Measurements from ENCODE around the gene ZGRF1. TPM values are rescaled to one million over a fixed set of nuclear protein-coding genes. Genes with fewer than 3 reads are reported as not detected.
"Not testable (repeated sequence)": the region's sequence is repeated elsewhere in the genome, so short reads cannot be mapped to it uniquely, and the experiment has no call there.

The ZGRF1 gene
- total and polyA plus RNA-seq, 4 donors = 1.3 to 14.9 (median 4.6) TPM

GRCh38 chr4:112668131-112668530, 31.4 kb upstream of the ZGRF1 start:
- H3K9ac ChIP-seq (ENCODE audit: insufficient read depth in 1 of 2, low read length in 2 of 2) = no peak overlapping the region
- no peak overlapping the region for H3K4me3 ChIP-seq
- no peaks in the 10 kb centered on the region for H3K27me3 ChIP-seq (ENCODE audit: control insufficient read depth in 3 of 3, insufficient read depth in 3 of 3, low read length in 2 of 3)
- no peaks in the 10 kb centered on the region for H3K36me3 ChIP-seq (ENCODE audit: control insufficient read depth in 4 of 4, insufficient read depth in 4 of 4, low read length in 4 of 4)
- ATAC-seq (ENCODE audit: insufficient read depth, low FRiP score) = no peak
- H3K27ac ChIP-seq (ENCODE audit: low read depth in 1 of 2, low read length in 1 of 2) = no peak overlapping the region
- H3K9me3 ChIP-seq (ENCODE audit: control insufficient read depth in 4 of 4, insufficient read depth in 3 of 4, low read length in 3 of 4) = no peaks in the 10 kb centered on the region
- peaks cover 0 to 2% (median 0%) of the 10 kb centered on the region in 5 donors for H3K4me1 ChIP-seq (ENCODE audit: control insufficient read depth in 5 of 5, insufficient read depth in 5 of 5, low read length in 5 of 5)
- 86 to 93% methylated on average over 3 of the region's 3 CpGs for WGBS, 2 donors
- TF ChIP-seq, protein P1, sequence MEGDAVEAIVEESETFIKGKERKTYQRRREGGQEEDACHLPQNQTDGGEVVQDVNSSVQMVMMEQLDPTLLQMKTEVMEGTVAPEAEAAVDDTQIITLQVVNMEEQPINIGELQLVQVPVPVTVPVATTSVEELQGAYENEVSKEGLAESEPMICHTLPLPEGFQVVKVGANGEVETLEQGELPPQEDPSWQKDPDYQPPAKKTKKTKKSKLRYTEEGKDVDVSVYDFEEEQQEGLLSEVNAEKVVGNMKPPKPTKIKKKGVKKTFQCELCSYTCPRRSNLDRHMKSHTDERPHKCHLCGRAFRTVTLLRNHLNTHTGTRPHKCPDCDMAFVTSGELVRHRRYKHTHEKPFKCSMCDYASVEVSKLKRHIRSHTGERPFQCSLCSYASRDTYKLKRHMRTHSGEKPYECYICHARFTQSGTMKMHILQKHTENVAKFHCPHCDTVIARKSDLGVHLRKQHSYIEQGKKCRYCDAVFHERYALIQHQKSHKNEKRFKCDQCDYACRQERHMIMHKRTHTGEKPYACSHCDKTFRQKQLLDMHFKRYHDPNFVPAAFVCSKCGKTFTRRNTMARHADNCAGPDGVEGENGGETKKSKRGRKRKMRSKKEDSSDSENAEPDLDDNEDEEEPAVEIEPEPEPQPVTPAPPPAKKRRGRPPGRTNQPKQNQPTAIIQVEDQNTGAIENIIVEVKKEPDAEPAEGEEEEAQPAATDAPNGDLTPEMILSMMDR (IDR thresholded peaks at IDR 0.05; ENCODE audit: control extremely low read depth, extremely low read depth) = no peak
- DNase-seq = no peak

DNA sequence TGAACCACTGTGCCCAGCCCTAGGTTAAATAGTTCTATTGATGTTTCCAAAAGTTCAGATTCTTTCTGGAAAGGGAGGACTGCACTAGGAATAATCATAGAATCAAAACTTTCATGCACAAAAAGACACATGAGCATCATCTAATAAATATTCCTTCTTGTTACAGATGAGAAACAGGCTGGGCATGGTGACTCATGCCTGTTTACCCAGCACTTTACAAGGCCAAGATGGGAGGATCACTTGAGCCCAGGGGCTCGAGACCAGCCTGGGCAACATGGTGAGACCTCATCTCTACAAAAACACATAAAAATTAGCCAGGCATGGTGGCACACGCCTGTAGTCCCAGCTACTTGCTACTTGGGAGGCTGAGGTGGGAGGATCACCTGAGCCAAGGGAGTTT, 27.9 kb upstream of the ZGRF1 start:
- DNase-seq (no peak), ATAC-seq (ENCODE audit: insufficient read depth, low FRiP score) (no peak)
- Histone ChIP-seq H3K9me3 (ENCODE audit: control insufficient read depth in 4 of 4, insufficient read depth in 3 of 4, low read length in 3 of 4) (no peaks in the 10 kb centered on the region), H3K27me3 (ENCODE audit: control insufficient read depth in 3 of 3, insufficient read depth in 3 of 3, low read length in 2 of 3) (no peaks in the 10 kb centered on the region), H3K36me3 (ENCODE audit: control insufficient read depth in 4 of 4, insufficient read depth in 4 of 4, low read length in 4 of 4) (peaks cover 0 to 3% (median 0%) of the 10 kb centered on the region in 4 donors), H3K9ac (ENCODE audit: insufficient read depth in 1 of 2, low read length in 2 of 2) (no peak overlapping the region), H3K27ac (ENCODE audit: low read depth in 1 of 2, low read length in 1 of 2) (no peak overlapping the region), H3K4me3 (no peak overlapping the region), H3K4me1 (ENCODE audit: control insufficient read depth in 5 of 5, insufficient read depth in 5 of 5, low read length in 5 of 5) (no peaks in the 10 kb centered on the region)
- TF ChIP-seq, protein P1 (IDR thresholded peaks at IDR 0.05; ENCODE audit: control extremely low read depth, extremely low read depth) = no peak
- 89 to 90% methylated on average over 2 of the region's 2 CpGs for WGBS, 2 donors

GRCh38 chr4:112656115-112656514, 19.4 kb upstream of the ZGRF1 start:
- not testable (repeated sequence) for ATAC-seq (ENCODE audit: insufficient read depth, low FRiP score); H3K27me3 ChIP-seq (ENCODE audit: control insufficient read depth in 3 of 3, insufficient read depth in 3 of 3, low read length in 2 of 3); DNase-seq; H3K9me3 ChIP-seq (ENCODE audit: control insufficient read depth in 4 of 4, insufficient read depth in 3 of 4, low read length in 3 of 4); H3K4me1 ChIP-seq (ENCODE audit: control insufficient read depth in 5 of 5, insufficient read depth in 5 of 5, low read length in 5 of 5); H3K4me3 ChIP-seq; H3K9ac ChIP-seq (ENCODE audit: insufficient read depth in 1 of 2, low read length in 2 of 2); H3K27ac ChIP-seq (ENCODE audit: low read depth in 1 of 2, low read length in 1 of 2)
- peaks cover 14 to 32% (median 16%) of the 10 kb centered on the region in 4 donors for H3K36me3 ChIP-seq (ENCODE audit: control insufficient read depth in 4 of 4, insufficient read depth in 4 of 4, low read length in 4 of 4)
- 95% methylated on average over 5 of the region's 5 CpGs for WGBS, 2 donors

- WGBS, 2 donors = 85 to 89% methylated on average over 5 of the region's 5 CpGs
- DNase-seq (no peak), ATAC-seq (ENCODE audit: insufficient read depth, low FRiP score) (no peak)
- Histone ChIP-seq H3K9ac (ENCODE audit: insufficient read depth in 1 of 2, low read length in 2 of 2) (no peak overlapping the region), H3K9me3 (ENCODE audit: control insufficient read depth in 4 of 4, insufficient read depth in 3 of 4, low read length in 3 of 4) (no peaks in the 10 kb centered on the region), H3K27me3 (ENCODE audit: control insufficient read depth in 3 of 3, insufficient read depth in 3 of 3, low read length in 2 of 3) (no peaks in the 10 kb centered on the region), H3K4me3 (no peak overlapping the region), H3K36me3 (ENCODE audit: control insufficient read depth in 4 of 4, insufficient read depth in 4 of 4, low read length in 4 of 4) (peaks cover 14 to 38% (median 17%) of the 10 kb centered on the region in 4 donors), H3K4me1 (ENCODE audit: control insufficient read depth in 5 of 5, insufficient read depth in 5 of 5, low read length in 5 of 5) (no peaks in the 10 kb centered on the region), H3K27ac (ENCODE audit: low read depth in 1 of 2, low read length in 1 of 2) (no peak overlapping the region)
- TF ChIP-seq, protein P1 (IDR thresholded peaks at IDR 0.05; ENCODE audit: control extremely low read depth, extremely low read depth) = no peak
Observed at GRCh38 chr4:112655270-112655669, 18.6 kb upstream of the ZGRF1 start.
